K562 (cell line): ENCODE data around the gene PRMT5. TPM values are rescaled to one million over a fixed set of nuclear protein-coding genes. Genes with fewer than 3 reads are reported as not detected.
A peak's percentile ranks its signal among the peaks of the same experiment; 100 is the strongest.

Experiments used
- CCNT2 ChIP-seq: IDR thresholded peaks from 2 replicates; pipeline ENCODE4 v1.6.1; 2011; ENCODE audit warnings: borderline replicate concordance, low read depth, mild to moderate bottlenecking, moderate library complexity, mixed read lengths, low read length; ENCODE audit not compliant: insufficient read length; ENCODE audit errors: extremely low read depth
- E2F3 ChIP-seq: fragments of 250-450 bp; sonication (Bioruptor Pico); IDR thresholded peaks from 2 replicates; pipeline ENCODE4 v1.4.0; 2020; ENCODE audit warnings: mild to moderate bottlenecking
- ESRRA ChIP-seq: fragments of 450-650 bp; IDR thresholded peaks from 2 replicates; pipeline ENCODE4 v1.6.1; 2014; ENCODE audit warnings: low read depth, mild to moderate bottlenecking, moderate library complexity, borderline replicate concordance
- ETV5 ChIP-seq: sonication (generic); formaldehyde crosslinking; IDR thresholded peaks from 2 replicates; pipeline ENCODE4 v1.4.0; 2020; ENCODE audit warnings: low read depth, mild to moderate bottlenecking, missing genetic modification reagents
- FOXA1 ChIP-seq: fragments of 450-650 bp; IDR thresholded peaks from 2 replicates; pipeline ENCODE4 v1.6.1; 2016; ENCODE audit warnings: mild to moderate bottlenecking, borderline replicate concordance
- KDM1A ChIP-seq, 2 experiments: fragments of 450-650 bp; IDR thresholded peaks; 2 replicates each; pipeline ENCODE4 v1.6.1; 2016; ENCODE audit warnings: mild to moderate bottlenecking in 2 of 2
- MAZ ChIP-seq, 2 experiments: fragments of 450-650 bp in 1 of 2; sonication (generic) in 1 of 2; formaldehyde crosslinking; IDR thresholded peaks in 1 of 2; conservative IDR thresholded peaks in 1 of 2; 2 replicates each; pipeline versions ENCODE4 v1.4.0 to v1.5.0; 2020; ENCODE audit warnings: mild to moderate bottlenecking in 1 of 2, missing genetic modification reagents in 1 of 2
- NR2C1 ChIP-seq, 2 experiments: fragments of 450-650 bp; IDR thresholded peaks; 2 replicates each; pipeline ENCODE4 v1.6.1; 2017; ENCODE audit warnings: mild to moderate bottlenecking in 2 of 2, antibody characterized with exemption in 1 of 2, inconsistent platforms in 1 of 2, missing compliant biosample characterization in 1 of 2, missing genetic modification characterization in 1 of 2
- OTX1 ChIP-seq: fragments of 450-650 bp; formaldehyde crosslinking; IDR thresholded peaks from 2 replicates; pipeline ENCODE4 v1.4.0; 2022; ENCODE audit warnings: mild to moderate bottlenecking
- TGIF2 ChIP-seq: sonication (generic); formaldehyde crosslinking; IDR thresholded peaks from 2 replicates; pipeline ENCODE4 v1.8.1; 2022; ENCODE audit warnings: mild to moderate bottlenecking, missing genetic modification reagents, moderate library complexity
- TRIM28 ChIP-seq: fragments of 450-650 bp; IDR thresholded peaks from 2 replicates; pipeline ENCODE4 v1.6.1; 2017
- polyA plus RNA-seq, 8 experiments: library from polyadenylated mRNA; depleted of rRNA in 4 of 8; stranded (reverse) in 5 of 8; unstranded in 3 of 8; fragments of >200 nt; fragmentation: Nextera tagmentation in 2 of 8; fragmentation: Illumina TruSeq in 1 of 8; extraction: Ambion mirVana in 2 of 8; extraction: Trizol in 1 of 8; gene quantifications; 2 replicates each; pipeline versions ENCODE4 v1.2.1 to v1.2.3, GENCODE V29; 2011 to 2014; ENCODE audit warnings: inconsistent platforms in 1 of 8, missing spikeins in 1 of 8
- total RNA-seq, 7 experiments: library from RNA; depleted of rRNA in 6 of 7; stranded (reverse); fragments of >200 nt in 6 of 7; fragmentation: Illumina TruSeq in 2 of 7; extraction: Trizol in 2 of 7; gene quantifications; 2 replicates each; pipeline versions ENCODE4 v1.2.1 to v1.2.3, GENCODE V29; 2011 to 2021; ENCODE audit warnings: low replicate concordance in 1 of 7
- TF ChIP-seq, protein P1 (sequence below), 3 experiments: fragments of 200-800 bp in 1 of 3; fragments of 250-450 bp in 1 of 3; fragments of 450-650 bp in 1 of 3; sonication (Bioruptor Pico) in 1 of 3; sonication (Bioruptor generic) in 1 of 3; formaldehyde crosslinking in 1 of 3; IDR thresholded peaks; 2 replicates each; pipeline versions ENCODE4 v1.6.1 to v1.8.0; 2016 to 2022; ENCODE audit warnings: mild to moderate bottlenecking in 2 of 3, missing genetic modification characterization in 2 of 3, missing compliant biosample characterization in 1 of 3, moderate library complexity in 1 of 3
- TF ChIP-seq, protein P2 (sequence below): fragments of 250-450 bp; sonication (Bioruptor Pico); IDR thresholded peaks from 2 replicates; pipeline ENCODE4 v1.6.1; 2021; ENCODE audit warnings: mild to moderate bottlenecking
- TF ChIP-seq, protein P3 (sequence below): fragments of 250-450 bp; sonication (Bioruptor Pico); IDR thresholded peaks from 2 replicates; pipeline ENCODE4 v1.8.0; 2022; ENCODE audit warnings: moderate library complexity, mild to moderate bottlenecking, inconsistent platforms
- TF ChIP-seq, protein P4 (sequence below): fragments of 450-650 bp; conservative IDR thresholded peaks from 2 replicates; pipeline ENCODE4 v1.6.1; 2016; ENCODE audit warnings: missing genetic modification characterization, low read depth, mild to moderate bottlenecking, missing compliant biosample characterization, moderate library complexity
- TF ChIP-seq, protein P5 (sequence below), 2 experiments: fragments of 450-650 bp; conservative IDR thresholded peaks; 2 replicates each; pipeline ENCODE4 v1.6.1; 2017; ENCODE audit warnings: mild to moderate bottlenecking in 2 of 2, moderate library complexity in 2 of 2

The PRMT5 gene
- total and polyA plus RNA-seq, 9 of the 15 experiments (the other 6 are each of a cell fraction or from before 2014, with no cell fraction given) = 114 to 552 (median 222) TPM

DNA sequence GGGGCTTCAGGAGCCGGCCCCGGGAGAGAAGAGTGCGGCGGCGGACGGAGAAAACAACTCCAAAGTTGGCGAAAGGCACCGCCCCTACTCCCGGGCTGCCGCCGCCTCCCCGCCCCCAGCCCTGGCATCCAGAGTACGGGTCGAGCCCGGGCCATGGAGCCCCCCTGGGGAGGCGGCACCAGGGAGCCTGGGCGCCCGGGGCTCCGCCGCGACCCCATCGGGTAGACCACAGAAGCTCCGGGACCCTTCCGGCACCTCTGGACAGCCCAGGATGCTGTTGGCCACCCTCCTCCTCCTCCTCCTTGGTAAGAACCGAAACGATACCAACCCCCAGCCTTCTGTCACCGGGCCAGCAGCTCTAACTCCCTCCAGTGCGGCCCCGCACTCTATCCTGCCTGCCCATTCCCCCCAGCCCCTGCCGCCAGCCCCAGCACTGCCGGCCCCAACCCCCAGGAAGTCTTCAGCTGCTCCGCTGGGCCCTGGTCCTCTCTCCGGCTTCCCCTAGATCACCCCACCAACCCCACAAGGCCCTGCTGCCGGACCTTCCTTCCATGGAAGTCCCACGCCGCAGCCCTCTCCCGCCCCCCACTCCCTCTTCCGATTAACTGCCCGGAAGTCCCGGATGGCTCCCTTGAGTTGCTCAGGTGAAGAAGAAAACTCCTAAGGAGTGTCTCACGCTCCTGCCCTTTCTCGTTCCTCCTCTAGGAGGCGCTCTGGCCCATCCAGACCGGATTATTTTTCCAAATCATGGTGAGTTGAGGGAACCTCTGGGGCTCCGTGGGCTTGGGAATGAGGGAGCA is 56.9 kb downstream of the PRMT5 start (continued):
- TF ChIP-seq, protein P1, sequence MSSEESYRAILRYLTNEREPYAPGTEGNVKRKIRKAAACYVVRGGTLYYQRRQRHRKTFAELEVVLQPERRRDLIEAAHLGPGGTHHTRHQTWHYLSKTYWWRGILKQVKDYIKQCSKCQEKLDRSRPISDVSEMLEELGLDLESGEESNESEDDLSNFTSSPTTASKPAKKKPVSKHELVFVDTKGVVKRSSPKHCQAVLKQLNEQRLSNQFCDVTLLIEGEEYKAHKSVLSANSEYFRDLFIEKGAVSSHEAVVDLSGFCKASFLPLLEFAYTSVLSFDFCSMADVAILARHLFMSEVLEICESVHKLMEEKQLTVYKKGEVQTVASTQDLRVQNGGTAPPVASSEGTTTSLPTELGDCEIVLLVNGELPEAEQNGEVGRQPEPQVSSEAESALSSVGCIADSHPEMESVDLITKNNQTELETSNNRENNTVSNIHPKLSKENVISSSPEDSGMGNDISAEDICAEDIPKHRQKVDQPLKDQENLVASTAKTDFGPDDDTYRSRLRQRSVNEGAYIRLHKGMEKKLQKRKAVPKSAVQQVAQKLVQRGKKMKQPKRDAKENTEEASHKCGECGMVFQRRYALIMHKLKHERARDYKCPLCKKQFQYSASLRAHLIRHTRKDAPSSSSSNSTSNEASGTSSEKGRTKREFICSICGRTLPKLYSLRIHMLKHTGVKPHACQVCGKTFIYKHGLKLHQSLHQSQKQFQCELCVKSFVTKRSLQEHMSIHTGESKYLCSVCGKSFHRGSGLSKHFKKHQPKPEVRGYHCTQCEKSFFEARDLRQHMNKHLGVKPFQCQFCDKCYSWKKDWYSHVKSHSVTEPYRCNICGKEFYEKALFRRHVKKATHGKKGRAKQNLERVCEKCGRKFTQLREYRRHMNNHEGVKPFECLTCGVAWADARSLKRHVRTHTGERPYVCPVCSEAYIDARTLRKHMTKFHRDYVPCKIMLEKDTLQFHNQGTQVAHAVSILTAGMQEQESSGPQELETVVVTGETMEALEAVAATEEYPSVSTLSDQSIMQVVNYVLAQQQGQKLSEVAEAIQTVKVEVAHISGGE (CRISPR knock-in tag; IDR thresholded peaks at IDR 0.05) = no peak
- peak; percentile 61 for TF ChIP-seq CCNT2
- no peak for TF ChIP-seq FOXA1
- TF ChIP-seq, protein P2, sequence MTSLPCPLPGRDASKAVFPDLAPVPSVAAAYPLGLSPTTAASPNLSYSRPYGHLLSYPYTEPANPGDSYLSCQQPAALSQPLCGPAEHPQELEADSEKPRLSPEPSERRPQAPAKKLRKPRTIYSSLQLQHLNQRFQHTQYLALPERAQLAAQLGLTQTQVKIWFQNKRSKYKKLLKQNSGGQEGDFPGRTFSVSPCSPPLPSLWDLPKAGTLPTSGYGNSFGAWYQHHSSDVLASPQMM (CRISPR knock-in tag) = no peak
- TF ChIP-seq, protein P3, sequence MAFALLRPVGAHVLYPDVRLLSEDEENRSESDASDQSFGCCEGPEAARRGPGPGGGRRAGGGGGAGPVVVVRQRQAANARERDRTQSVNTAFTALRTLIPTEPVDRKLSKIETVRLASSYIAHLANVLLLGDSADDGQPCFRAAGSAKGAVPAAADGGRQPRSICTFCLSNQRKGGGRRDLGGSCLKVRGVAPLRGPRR (CRISPR knock-in tag) = no peak
- TF ChIP-seq MAZ (CRISPR knock-in tag; conservative IDR thresholded peaks at IDR 0.05 in 1 of 2, IDR thresholded peaks at IDR 0.05 in 1 of 2) = peak; percentile 10 to 62; a peak in 3 of 4 replicates
- TF ChIP-seq TRIM28 = no peak
- TF ChIP-seq ESRRA = no peak
- no peak for TF ChIP-seq NR2C1 (IDR thresholded peaks at IDR 0.05)
- TF ChIP-seq NR2C1 (tag; IDR thresholded peaks at IDR 0.05) = no peak
- TF ChIP-seq, protein P4, sequence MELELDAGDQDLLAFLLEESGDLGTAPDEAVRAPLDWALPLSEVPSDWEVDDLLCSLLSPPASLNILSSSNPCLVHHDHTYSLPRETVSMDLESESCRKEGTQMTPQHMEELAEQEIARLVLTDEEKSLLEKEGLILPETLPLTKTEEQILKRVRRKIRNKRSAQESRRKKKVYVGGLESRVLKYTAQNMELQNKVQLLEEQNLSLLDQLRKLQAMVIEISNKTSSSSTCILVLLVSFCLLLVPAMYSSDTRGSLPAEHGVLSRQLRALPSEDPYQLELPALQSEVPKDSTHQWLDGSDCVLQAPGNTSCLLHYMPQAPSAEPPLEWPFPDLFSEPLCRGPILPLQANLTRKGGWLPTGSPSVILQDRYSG (tag) = no peak
- TF ChIP-seq, protein P5, sequence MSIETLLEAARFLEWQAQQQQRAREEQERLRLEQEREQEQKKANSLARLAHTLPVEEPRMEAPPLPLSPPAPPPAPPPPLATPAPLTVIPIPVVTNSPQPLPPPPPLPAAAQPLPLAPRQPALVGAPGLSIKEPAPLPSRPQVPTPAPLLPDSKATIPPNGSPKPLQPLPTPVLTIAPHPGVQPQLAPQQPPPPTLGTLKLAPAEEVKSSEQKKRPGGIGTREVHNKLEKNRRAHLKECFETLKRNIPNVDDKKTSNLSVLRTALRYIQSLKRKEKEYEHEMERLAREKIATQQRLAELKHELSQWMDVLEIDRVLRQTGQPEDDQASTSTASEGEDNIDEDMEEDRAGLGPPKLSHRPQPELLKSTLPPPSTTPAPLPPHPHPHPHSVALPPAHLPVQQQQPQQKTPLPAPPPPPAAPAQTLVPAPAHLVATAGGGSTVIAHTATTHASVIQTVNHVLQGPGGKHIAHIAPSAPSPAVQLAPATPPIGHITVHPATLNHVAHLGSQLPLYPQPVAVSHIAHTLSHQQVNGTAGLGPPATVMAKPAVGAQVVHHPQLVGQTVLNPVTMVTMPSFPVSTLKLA (conservative IDR thresholded peaks at IDR 0.05) = peak; percentile 34 to 39; a peak in 3 of 4 replicates
- 0 out of 2 replicates have a peak, but pooled peaks have one; percentile 7 for TF ChIP-seq OTX1 (CRISPR knock-in tag)
- TF ChIP-seq KDM1A (IDR thresholded peaks at IDR 0.05) = no peak
- TF ChIP-seq TGIF2 (CRISPR knock-in tag) = no peak
- no peak for TF ChIP-seq E2F3 (CRISPR knock-in tag)
- no peak; the same call in 1 of the 2 replicates for TF ChIP-seq ETV5
